ENCODE measurements around the gene SLC35B4.

DNA sequence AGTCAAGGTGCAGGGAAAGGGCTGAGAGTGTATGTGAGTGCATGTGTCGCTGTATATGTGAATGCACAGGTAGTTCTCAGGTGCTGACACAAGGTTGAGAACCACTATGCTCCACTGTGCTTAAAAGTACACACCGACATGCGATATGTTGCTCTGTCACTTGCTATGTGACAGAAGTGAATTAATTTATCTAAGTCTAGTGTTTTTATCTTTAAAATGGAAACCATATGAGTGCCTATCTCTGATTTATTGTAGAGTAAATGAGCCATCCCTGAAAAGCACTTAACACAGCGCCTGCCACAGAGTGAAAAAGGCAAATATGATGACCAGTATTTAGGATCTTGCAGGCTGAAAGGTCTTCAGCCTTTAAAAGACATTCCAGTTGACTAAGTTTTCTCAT, 4.9 kb downstream of the SLC35B4 start:
- TF ChIP-seq, protein P1, sequence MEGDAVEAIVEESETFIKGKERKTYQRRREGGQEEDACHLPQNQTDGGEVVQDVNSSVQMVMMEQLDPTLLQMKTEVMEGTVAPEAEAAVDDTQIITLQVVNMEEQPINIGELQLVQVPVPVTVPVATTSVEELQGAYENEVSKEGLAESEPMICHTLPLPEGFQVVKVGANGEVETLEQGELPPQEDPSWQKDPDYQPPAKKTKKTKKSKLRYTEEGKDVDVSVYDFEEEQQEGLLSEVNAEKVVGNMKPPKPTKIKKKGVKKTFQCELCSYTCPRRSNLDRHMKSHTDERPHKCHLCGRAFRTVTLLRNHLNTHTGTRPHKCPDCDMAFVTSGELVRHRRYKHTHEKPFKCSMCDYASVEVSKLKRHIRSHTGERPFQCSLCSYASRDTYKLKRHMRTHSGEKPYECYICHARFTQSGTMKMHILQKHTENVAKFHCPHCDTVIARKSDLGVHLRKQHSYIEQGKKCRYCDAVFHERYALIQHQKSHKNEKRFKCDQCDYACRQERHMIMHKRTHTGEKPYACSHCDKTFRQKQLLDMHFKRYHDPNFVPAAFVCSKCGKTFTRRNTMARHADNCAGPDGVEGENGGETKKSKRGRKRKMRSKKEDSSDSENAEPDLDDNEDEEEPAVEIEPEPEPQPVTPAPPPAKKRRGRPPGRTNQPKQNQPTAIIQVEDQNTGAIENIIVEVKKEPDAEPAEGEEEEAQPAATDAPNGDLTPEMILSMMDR (IDR thresholded peaks at IDR 0.05), result no peak
- no peak for TF ChIP-seq POLR2A (IDR thresholded peaks at IDR 0.05)
